Measurements from ENCODE around the gene BCAS3. TPM values are rescaled to one million over a fixed set of nuclear protein-coding genes. Genes with fewer than 3 reads are reported as not detected.

Gene BCAS3
- total RNA-seq, 4 donors from 2014 or later = 13.0 to 27.8 (median 20.7) TPM

DNA sequence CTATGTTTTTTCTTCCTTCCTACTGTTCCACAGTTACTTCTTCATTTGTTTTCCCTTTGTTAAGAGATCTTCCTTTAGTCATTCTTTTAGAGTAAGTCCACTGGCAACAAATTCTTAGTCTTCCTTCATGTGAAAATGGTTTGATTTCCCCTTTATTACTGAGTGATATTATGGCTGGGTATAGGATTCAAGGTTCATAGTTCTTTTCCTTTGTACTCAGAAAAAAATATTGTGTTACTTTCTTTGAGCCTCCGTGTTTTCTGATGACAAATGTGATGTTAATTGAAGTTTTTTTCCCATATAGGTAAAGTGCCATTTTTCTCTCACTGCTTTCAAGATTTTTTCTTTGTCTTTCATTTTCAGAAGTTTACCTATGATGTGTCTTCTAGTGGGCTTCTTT is 438.9 kb downstream of the BCAS3 start:
- no peak for TF ChIP-seq POLR2A (IDR thresholded peaks at IDR 0.05)
- TF ChIP-seq, protein P1, sequence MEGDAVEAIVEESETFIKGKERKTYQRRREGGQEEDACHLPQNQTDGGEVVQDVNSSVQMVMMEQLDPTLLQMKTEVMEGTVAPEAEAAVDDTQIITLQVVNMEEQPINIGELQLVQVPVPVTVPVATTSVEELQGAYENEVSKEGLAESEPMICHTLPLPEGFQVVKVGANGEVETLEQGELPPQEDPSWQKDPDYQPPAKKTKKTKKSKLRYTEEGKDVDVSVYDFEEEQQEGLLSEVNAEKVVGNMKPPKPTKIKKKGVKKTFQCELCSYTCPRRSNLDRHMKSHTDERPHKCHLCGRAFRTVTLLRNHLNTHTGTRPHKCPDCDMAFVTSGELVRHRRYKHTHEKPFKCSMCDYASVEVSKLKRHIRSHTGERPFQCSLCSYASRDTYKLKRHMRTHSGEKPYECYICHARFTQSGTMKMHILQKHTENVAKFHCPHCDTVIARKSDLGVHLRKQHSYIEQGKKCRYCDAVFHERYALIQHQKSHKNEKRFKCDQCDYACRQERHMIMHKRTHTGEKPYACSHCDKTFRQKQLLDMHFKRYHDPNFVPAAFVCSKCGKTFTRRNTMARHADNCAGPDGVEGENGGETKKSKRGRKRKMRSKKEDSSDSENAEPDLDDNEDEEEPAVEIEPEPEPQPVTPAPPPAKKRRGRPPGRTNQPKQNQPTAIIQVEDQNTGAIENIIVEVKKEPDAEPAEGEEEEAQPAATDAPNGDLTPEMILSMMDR (IDR thresholded peaks at IDR 0.05) = no peak
- WGBS, 2 donors = 60 to 74% methylated on average over 1 of the region's 1 CpG
- H3K27ac ChIP-seq = no peak overlapping the region
- peaks cover 0 to 13% (median 0%) of the 10 kb centered on the region in 3 donors for H3K9me3 ChIP-seq
- H3K4me3 ChIP-seq = no peak overlapping the region
- DNase-seq = no peak
- no peaks in the 10 kb centered on the region for H3K36me3 ChIP-seq
- H3K27me3 ChIP-seq = no peaks in the 10 kb centered on the region
- intact Hi-C loops (cut with DNase I) = no loop called here
- no peaks in the 10 kb centered on the region for H3K4me1 ChIP-seq

DNA sequence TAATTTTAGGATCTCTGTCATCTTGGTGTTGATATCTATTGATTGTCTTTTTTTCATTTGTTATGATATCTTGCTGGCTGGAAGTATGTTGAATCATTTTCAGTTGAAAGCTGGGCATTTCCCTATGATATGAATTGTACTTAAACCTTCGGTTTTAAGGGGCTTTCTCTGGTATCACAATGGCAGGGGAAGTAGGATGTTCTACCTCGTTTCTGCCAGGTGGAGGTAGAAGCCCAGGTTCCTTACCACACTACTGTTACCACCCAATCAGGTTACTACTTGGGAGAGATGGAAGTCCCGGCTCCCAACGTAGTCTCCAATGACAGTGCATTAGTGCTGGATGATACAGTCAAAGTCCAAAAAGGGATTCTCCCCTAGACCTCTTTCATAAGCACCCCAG is 440.3 kb downstream of the BCAS3 start:
- Histone ChIP-seq H3K27me3 (no peaks in the 10 kb centered on the region), H3K4me3 (no peak overlapping the region), H3K27ac (no peak overlapping the region), H3K36me3 (no peaks in the 10 kb centered on the region), H3K9me3 (peaks cover 0 to 13% (median 0%) of the 10 kb centered on the region in 3 donors), H3K4me1 (no peaks in the 10 kb centered on the region)
- 69 to 100% methylated on average over 1 to 2 of the region's 4 CpGs for WGBS, 2 donors
- intact Hi-C loops (cut with DNase I) = no loop called here
- no peak for TF ChIP-seq POLR2A (IDR thresholded peaks at IDR 0.05)
- TF ChIP-seq, protein P1 (IDR thresholded peaks at IDR 0.05) = no peak
- no peak for DNase-seq

DNA sequence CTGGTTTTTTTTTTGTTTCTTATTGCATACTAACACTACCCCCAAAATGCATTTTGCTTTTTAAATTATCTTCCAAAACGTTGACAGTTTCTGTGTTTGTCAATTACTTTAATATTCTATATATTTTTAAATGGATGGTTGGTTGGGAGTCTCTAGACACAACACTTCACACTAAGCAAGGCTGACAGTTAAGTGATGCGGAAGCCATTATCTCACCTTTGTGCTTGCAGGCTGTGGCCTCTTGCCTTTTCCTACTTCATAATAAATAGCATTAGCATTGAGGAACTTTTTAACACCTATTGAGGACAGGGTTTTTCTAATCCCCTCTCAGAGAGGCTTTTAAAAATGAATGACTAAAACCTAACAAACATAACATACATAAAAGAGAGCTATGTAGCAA is 441.2 kb downstream of the BCAS3 start:
- no peaks in the 10 kb centered on the region for H3K27me3 ChIP-seq
- no peak overlapping the region for H3K4me3 ChIP-seq
- H3K4me1 ChIP-seq = no peaks in the 10 kb centered on the region
- no peaks in the 10 kb centered on the region for H3K36me3 ChIP-seq
- WGBS, 2 donors = 73 to 80% methylated on average over 2 of the region's 2 CpGs
- intact Hi-C loops (cut with DNase I) = no loop called here
- no peak overlapping the region for H3K27ac ChIP-seq
- no peak for DNase-seq
- H3K9me3 ChIP-seq = peaks cover 0 to 13% (median 0%) of the 10 kb centered on the region in 3 donors
- TF ChIP-seq POLR2A (IDR thresholded peaks at IDR 0.05) = no peak

DNA sequence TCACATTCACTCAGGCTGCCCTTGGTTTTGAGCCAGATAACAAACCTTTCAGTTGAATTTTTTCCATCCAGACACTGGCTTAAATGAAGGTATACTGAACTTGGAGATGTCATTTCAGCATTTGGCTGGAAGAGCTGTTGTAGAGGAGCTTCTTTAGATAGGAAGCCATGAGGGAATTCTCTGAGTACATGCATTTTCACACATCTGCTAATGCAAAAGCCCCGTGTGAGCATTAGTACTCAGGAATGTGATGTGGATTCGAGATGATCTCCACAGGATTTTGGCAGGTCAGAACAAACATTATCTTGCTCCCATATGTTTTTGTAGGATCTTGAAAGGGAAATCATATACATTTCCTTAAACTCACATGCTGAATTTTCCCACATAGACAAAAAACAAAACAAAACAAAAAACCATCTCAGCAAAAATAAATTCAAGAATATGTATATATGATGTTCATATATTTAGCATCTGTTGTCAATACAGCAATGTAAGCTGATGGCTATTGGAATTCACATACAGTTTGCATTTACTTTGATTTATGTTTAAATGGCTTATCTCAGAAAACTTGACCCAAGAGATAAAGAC is 444.8 kb downstream of the BCAS3 start:
- WGBS, 2 donors = 52 to 82% methylated on average over 2 of the region's 2 CpGs
- no peak for DNase-seq
- intact Hi-C loops (cut with DNase I) = no loop called here
- TF ChIP-seq POLR2A (IDR thresholded peaks at IDR 0.05) = no peak
- TF ChIP-seq, protein P1 (IDR thresholded peaks at IDR 0.05) = no peak
- no peaks in the 10 kb centered on the region for H3K27me3 ChIP-seq
- no peak overlapping the region for H3K4me3 ChIP-seq
- no peaks in the 10 kb centered on the region for H3K9me3 ChIP-seq
- H3K36me3 ChIP-seq = no peaks in the 10 kb centered on the region
- no peak overlapping the region for H3K27ac ChIP-seq
- H3K4me1 ChIP-seq = peaks cover 0 to 6% (median 0%) of the 10 kb centered on the region in 3 donors

DNA sequence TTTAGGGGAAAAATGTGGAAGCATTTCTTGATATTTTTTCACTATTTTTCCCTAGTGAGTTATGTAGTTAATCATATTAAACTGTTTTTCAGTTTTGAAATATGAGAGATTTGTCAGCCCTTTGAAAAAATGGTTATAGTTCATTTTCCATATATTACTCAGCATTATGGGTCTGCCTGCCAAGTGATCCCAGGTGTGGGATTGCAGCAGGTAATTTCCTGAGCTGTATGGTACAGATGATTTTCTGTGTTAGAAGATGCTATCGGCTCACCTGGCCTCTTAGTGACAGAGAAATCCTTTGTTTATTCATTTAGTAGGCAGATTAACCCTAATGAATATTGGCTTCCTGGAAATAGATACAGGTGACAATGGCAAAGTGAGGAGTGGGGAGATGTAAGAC is 446.9 kb downstream of the BCAS3 start:
- 56 to 74% methylated on average over 1 of the region's 1 CpG for WGBS, 2 donors
- no peak for TF ChIP-seq POLR2A (IDR thresholded peaks at IDR 0.05)
- TF ChIP-seq, protein P1 (IDR thresholded peaks at IDR 0.05) = no peak
- no peak overlapping the region for H3K4me3 ChIP-seq
- H3K27ac ChIP-seq = no peak overlapping the region
- H3K4me1 ChIP-seq = peaks cover 0 to 20% (median 0%) of the 10 kb centered on the region in 3 donors
- DNase-seq = no peak
- no peaks in the 10 kb centered on the region for H3K27me3 ChIP-seq
- intact Hi-C loops (cut with DNase I) = no loop called here
- no peaks in the 10 kb centered on the region for H3K9me3 ChIP-seq
- H3K36me3 ChIP-seq = no peaks in the 10 kb centered on the region
